GM21515 (cell line): Measurements from ENCODE around the gene TCF7L2.

Experiments used
- ATAC-seq: cut with Tn5 transposase; IDR thresholded peaks from one replicate; pipeline ENCODE4 v1.9.1; 2021; ENCODE audit not compliant: unreplicated experiment

Gene TCF7L2

GRCh38 chr10:112963835-112964234 is 13.8 kb downstream of the TCF7L2 start:
- no peak for ATAC-seq

DNA sequence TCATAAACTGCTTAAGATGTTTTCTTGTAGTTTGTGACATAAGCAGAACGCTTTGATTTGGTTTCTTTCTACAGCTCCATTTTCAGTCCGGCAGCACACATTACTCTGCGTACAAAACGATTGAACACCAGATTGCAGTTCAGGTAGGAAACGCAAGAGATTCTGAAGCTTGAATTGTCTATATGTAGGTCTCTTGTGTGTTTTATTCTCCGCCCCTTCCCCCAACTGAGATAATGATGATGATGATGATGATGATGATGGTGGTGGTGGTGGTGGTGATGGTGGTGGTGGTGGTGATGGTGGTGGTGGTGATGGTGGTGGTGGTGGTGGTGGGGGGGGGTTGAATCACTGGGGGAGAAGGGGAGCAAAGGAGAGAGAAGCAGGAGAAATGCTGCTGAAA is 14.4 kb downstream of the TCF7L2 start:
- ATAC-seq = no peak

- ATAC-seq = no peak
Measured at GRCh38 chr10:112966194-112966855, 16.3 kb downstream of the TCF7L2 start.

- ATAC-seq = no peak
Measured at GRCh38 chr10:112967200-112967599, 17.2 kb downstream of the TCF7L2 start.

GRCh38 chr10:112969131-112969530 is 19.1 kb downstream of the TCF7L2 start:
- ATAC-seq = no peak

GRCh38 chr10:112969542-112969941 is 19.5 kb downstream of the TCF7L2 start:
- ATAC-seq = no peak

DNA sequence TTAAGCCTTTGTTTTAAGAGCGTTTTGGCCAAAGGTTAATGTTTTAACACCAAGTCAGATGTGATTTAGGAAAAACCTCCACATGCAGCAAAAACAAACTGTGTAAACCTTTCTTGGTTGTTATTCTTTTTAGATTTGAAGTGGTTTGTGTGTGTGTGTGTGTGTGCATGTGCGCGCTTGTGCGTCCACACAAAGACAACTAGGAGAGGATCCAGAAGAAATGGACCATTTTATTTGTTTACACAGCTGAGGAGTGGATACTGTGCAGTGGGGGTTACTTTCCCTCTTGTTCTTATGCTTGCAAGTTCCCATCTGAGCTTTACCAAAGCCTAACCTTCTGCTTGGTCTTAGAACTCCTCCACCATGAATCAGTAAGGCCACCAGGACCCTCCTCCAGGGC is 20.0 kb downstream of the TCF7L2 start:
- ATAC-seq = no peak

GRCh38 chr10:112972606-112973005 is 22.6 kb downstream of the TCF7L2 start:
- ATAC-seq = no peak

GRCh38 chr10:112973046-112973445 is 23.0 kb downstream of the TCF7L2 start:
- ATAC-seq = no peak

DNA sequence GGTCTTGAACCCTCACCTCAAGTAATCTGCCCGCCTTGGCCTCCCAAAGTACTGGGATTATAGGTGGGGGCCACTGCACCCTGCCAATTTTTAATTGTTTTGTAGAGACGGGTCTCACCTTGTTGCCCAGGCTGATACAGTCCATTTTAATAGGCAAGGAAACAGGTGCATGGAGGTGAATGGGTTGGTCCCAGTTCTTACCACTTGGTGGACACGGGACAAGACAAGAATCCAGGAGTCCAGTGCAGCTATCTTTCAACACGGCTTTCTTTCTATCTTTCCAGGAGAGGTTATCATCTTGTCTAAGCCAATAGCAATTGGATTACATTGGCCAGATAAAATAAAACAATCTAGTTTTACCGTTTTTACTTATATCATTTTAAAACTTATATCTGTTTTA is 23.8 kb downstream of the TCF7L2 start:
- ATAC-seq = no peak

GRCh38 chr10:112977426-112977898 is 27.4 kb downstream of the TCF7L2 start:
- ATAC-seq = no peak

GRCh38 chr10:112979927-112980326 is 29.9 kb downstream of the TCF7L2 start:
- no peak for ATAC-seq

GRCh38 chr10:112980937-112981336 is 30.9 kb downstream of the TCF7L2 start:
- no peak for ATAC-seq

DNA sequence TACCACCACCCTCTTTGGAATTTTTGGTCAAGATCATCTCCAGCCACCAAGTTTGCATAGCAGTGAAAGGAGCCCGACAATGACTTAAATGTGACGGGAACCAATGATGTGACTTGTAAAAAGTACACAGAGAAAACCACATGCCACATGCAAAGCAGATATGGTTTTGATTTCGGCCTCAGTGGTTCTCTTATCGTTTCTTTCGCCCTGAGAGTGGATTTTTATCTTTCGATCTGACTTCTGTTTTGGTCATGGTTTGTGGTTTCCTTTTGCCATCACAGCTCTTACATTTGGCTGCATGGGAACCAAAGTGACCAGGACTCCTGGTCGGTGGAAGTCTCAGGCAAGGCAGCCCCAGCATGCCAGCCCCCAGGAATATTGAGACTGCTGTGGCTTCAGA is 31.5 kb downstream of the TCF7L2 start:
- ATAC-seq = peak; percentile 94

GRCh38 chr10:112983444-112984056 is 33.5 kb downstream of the TCF7L2 start:
- no peak for ATAC-seq

GRCh38 chr10:112984756-112985155 is 34.7 kb downstream of the TCF7L2 start:
- ATAC-seq = no peak

- no peak for ATAC-seq
Measured at GRCh38 chr10:112985690-112986543, 35.9 kb downstream of the TCF7L2 start.

- no peak for ATAC-seq
Measured at GRCh38 chr10:112986544-112987190, 36.6 kb downstream of the TCF7L2 start.

- ATAC-seq = no peak
Measured at GRCh38 chr10:112988839-112989406, 38.9 kb downstream of the TCF7L2 start.

DNA sequence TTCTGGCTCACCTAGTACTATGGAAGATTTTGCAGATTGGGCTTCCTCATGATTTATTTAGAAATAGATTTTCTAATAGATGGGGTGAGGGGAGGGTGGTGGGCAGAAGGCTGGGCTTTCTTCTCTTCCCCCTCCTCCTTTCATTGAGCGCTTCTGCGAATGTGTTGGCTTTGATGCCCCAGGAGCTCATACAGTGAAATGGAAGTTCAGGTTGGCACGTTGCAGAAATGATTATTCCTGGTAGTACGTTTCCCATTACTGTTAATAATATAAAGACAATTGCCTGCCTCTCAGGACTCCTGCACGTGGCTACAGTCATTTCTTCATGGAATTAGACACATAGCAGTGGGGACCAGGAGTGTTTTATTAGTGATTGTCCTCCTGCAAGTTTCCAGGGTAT is 39.8 kb downstream of the TCF7L2 start:
- ATAC-seq = no peak

GRCh38 chr10:112990271-112990670 is 40.2 kb downstream of the TCF7L2 start:
- no peak for ATAC-seq
